NCI-H128 (cell line): ENCODE measurements around the gene ENAH.
"Not testable (repeated sequence)": the region's sequence is repeated elsewhere in the genome, so short reads cannot be mapped to it uniquely, and the experiment has no call there.

ENCODE experiments used
- DNase-seq: peaks from one replicate; lab custom pipeline; 2025; ENCODE audit not compliant: unreplicated experiment; lab: John Stamatoyannopoulos, UW

ENAH gene

GRCh38 chr1:225476100-225476511, 176.8 kb downstream of the ENAH start:
- DNase-seq: no peak

DNA sequence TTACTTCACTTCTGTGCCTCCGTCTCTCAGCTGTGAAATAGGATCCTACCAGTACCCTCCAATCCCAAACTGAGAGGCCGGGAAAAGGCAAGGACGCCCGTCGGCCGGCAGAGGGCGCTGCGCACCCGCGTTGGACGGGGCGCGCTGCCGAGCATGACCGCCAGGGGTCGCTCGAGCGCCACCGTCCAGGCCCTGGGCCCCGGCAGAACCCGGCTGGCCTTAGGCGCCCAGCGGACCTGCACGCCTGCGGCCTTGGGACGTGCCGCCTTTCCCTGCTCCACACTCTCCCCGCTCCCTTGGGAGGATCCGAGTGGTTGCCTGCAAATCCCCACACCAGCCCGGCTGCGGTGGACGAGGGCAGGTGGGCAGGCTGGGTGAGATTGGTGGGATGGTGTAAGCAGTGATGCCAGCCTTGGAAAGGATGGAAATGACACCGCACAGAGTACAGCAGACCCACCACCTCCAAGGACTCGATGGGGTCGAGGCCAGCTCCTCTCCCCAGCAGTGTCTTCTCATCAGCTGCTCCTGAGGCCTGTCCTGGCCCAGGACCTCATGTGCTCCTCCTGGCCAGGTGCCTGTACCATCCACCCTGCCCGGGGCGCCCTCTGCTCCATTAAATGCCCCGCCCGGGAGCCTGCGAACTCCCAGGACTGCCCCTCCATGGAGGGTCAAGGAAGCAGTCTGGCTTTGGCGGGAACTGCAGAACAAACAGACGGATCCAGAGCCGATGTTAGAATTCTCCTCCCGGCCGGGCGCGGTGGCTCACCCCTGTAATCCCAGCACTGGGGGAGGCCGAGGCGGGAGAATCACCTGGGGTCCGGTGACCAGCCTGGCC, 177.7 kb downstream of the ENAH start:
- peak; percentile 73 for DNase-seq

- DNase-seq: no peak
These were observed 178.4 kb downstream of the ENAH start for GRCh38 chr1:225474439-225474985.

- not testable (repeated sequence) for DNase-seq
These were observed 179.1 kb downstream of the ENAH start for GRCh38 chr1:225473676-225474438.

- not testable (repeated sequence) for DNase-seq
These were observed 179.7 kb downstream of the ENAH start for GRCh38 chr1:225473266-225473665.

GRCh38 chr1:225471453-225472301, 181.2 kb downstream of the ENAH start:
- DNase-seq: no peak

- DNase-seq: no peak
These were observed 181.8 kb downstream of the ENAH start for GRCh38 chr1:225471109-225471452.

GRCh38 chr1:225470211-225471108, 182.5 kb downstream of the ENAH start:
- no peak for DNase-seq

- no peak for DNase-seq
These were observed 183.9 kb downstream of the ENAH start for GRCh38 chr1:225469051-225469450.

DNA sequence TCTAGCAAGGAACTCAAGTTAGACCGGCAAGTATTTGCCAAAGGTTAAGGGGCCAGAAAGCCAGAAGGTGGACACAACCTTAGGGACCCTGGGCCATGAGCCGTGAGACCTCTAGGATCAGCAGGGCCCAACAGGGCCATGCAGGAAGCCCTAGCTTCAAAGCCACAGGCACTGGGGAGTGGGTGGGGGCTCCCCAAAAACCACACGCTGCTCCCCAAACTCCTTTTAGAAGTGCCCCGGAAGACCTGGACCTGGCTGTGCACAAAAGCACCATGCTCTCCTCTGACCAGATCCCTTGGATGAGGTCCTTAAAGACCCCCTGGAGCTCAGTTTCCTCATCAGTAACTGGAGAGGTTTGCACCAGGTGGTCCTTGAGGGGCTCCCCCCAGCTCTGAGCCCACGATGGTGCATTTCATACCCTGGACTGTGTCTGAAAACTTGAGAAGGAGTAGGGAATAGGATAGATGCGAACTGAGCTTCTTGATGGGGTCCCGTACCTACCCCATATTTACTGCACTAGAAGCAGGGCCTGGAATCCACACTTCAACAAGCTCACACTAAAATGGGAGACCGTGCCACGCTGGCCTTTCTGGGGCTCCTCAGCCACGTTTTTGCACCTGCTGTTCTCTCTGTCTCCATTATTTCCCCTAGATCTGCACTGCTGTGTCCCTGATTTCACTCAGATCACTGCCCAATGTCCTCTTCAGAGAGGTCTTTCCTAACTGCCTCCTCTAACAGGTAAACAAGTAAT, 184.5 kb downstream of the ENAH start:
- DNase-seq: no peak

DNA sequence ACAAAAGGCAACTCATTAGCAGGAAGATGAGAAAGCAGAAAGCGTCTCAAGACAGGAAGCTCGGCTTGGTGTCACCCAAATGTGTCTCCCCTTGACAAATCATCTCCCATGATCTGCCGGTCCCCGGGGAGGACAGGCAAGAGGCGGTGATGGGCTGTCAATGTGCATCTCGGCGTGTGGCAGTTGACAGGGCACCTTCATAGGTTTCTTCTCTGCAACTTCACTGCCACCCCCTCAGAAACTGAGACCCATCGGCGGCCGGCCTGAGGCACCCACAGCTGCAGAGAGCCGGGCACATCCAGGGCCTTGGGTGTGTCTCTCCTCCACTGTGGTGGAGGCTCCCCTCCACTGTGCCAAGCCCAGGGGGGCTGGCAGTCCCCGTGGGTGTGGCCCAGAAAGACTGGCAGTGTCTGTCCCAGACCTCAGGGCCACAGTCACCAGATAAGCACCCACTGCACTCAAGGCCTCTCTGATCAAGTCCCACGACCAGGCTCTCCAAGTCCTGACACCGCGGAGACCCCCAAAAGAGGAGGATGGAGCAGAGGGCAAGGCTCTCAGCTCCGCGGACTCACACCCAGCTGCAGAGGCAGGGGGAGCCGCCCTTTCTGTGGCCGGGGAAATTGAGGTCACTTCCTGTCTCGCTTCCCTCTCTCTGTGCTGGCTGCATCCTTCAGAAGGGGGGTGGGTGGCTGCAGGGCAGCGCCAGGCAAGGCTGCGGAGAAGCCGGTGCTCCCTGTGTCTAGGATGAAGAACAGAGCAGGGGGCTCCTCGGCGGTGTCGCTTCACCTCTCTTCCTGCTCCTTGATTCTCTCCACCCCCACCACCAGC, 185.5 kb downstream of the ENAH start:
- DNase-seq: no peak

DNA sequence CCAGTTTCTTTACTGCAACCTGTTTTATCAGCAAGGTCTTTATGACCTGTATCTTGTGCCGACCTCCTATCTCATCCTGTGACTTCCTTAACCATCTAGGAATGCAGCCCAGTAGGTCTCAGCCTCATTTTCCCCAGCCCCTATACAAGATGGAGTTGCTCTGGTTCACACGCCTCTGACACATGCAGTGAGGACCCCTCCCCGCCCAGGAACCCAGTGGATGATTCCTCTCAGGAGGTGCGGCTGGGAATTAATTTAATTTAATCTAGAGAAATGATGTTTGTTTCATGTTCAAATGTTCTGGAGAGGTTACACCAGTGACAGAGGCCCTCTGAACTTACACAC, 186.1 kb downstream of the ENAH start:
- DNase-seq: no peak

DNA sequence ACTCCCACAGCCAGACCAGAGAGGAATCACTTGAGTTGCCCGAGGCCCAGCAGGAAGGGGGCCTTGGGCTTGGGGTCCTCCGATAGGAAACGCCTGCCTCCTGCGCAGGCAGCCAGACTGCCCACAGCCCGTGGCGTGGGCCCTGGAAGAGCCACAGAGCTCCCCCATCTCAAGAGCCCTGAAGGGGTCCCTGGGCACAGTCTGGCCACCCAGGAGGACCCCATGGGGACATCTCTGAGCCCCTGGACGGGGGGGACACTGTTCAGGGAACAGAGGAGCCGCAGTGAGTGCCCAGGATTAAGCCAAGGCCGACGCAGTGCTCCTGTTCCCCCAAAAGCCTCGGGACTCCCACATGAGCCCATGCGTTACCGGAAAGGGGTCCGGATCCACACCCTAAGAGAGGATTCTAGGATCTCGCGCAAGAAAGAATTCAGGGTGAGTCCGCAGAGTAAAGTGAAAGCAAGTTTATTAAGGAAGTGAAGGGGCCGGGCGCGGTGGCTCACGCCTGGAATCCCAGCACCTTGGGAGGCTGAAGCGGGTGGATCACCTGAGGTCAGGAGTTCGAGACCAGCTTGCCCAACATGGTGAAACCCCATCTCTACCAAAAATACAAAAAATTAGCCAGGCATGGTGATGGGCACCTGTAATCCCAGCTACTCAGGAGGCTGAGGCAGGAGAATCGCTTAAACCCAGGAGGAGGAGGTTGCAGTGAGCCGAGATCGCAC, 187.0 kb downstream of the ENAH start:
- DNase-seq: no peak

DNA sequence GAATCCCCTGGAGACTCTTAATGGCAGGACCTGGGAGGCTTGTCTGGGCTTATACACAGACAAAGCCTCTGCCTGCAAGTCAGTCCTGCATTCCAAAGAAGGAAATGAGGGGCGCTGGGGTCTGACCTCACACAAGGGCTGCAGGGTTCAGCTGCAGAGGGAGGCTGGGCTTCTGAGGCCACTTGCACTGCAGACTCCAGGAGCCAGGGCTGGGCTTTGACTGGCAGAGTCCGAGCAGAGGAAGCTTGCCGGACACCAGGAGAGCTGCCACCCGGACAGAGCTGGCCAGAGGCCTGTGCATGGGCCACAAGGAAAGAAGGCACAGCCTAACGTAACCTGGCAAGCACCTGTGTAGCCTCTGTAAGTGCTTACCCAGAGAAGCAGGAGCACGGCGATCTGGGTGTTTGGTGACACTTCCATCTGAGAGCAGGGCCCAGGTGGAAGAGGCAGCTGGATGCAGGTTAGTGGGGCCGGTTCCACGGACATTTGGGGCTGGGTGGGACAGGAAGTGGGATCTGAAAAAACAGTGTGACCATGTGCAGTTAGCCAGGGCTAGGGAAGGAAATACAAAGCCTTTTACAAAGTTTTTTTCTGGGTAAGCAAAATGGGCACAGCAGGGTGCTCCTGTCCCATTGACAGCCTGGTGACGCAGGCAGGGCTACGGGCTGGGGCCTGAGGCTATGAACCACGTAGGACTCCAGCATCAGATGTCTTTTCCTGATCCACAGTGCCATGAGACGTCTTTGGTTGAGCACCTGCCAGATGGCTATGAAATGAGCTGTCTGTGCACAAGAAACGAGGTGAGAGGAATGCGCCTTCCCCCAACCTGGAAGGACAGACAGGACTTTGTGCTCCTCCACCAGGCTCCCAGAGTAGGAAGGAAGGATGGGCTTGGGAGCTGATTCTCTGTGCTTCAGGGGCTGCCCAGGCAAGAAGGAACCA, 187.8 kb downstream of the ENAH start:
- DNase-seq: no peak

DNA sequence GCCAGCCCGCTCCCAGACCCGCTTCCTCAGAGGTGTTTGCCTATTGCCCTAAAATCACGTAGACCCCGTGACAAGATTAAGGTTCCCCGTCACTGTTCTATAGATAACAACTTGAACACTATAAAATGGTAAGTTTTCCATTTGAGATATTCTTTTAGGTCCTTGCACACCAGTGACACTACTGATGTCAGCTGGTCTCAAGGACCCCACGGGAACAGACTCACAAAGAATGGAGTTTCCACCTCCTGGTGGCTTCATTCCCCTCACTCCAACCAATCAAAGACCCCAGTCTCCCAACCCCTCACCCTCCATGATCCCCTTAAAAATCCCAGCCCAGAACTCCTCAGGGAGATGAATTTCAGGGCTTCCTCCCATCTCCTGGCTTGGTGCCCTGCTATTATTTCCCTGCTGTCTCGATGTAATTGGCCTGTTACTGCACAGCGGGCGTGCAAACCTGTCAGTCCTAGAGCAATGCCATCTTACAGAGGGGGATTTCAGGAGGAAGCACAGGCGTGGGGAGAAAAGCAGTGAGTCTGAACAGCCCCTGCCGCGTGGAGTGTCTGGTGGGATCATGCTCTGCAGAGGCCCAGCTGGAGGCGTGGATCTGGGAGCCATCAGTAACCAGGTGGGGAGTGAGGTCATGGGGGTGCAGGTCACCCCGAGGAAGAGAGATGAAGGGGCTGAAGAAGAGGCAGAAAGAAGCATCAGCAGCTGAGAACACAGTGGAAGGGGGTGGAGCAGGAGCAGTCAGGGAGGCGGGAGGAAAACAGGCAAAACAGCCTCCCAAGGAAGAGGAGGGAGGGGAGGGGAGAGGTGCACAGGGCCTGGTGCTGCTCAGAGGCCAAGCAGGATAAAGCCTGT, 190.0 kb downstream of the ENAH start:
- peak; percentile 63 for DNase-seq

DNA sequence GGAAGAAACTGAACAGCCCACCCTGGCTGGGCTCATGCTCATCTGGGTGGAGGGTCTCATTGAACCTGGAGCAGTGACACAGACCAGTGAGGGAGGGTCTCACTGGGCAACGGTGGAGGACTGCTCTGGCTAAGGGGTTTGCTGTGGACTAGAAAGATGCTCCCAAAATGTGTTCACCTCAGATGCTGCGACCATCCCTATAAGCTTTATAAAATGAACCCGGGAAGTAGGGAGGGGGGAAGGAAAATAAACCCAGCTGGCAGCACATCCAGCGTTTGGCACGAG, 190.6 kb downstream of the ENAH start:
- peak; percentile 56 for DNase-seq
